CD14-positive monocyte (primary cell): ENCODE data around the gene DDIAS. TPM values are rescaled to one million over a fixed set of nuclear protein-coding genes. Genes with fewer than 3 reads are reported as not detected.

ENCODE experiments used
- DNase-seq, 3 donors: peaks; one replicate each; pipeline ENCODE4 v3.0.0-alpha.2; 2011 to 2022
- H2AFZ ChIP-seq: 2 replicates; pipeline ENCODE4 v1.6.0; 2012; ENCODE audit warnings: mild to moderate bottlenecking, low read depth, low read length, inconsistent platforms; ENCODE audit not compliant: insufficient read depth, poor library complexity, severe bottlenecking
- H3K27ac ChIP-seq, 2 donors: 1 replicate in 1 of 2; 2 replicates in 1 of 2; pipeline ENCODE4 v1.5.1; 2012 to 2013; ENCODE audit warnings: low read length in 2 of 2, control low read depth in 1 of 2, inconsistent platforms in 1 of 2, low read depth in 1 of 2, mild to moderate bottlenecking in 1 of 2
- H3K27me3 ChIP-seq, 2 donors: one replicate each; pipeline versions ENCODE4 v1.6.0 to v1.6.1; 2011 to 2013; ENCODE audit warnings: low read length in 2 of 2; ENCODE audit not compliant: control insufficient read depth in 2 of 2, insufficient read depth in 2 of 2
- H3K36me3 ChIP-seq, 2 donors: replicated peaks in 1 of 2; 1 replicate in 1 of 2; 2 replicates in 1 of 2; pipeline versions ENCODE4 v1.5.1 to v1.6.1; 2012 to 2013; ENCODE audit warnings: low read length in 2 of 2, control low read depth in 1 of 2, inconsistent platforms in 1 of 2, mild to moderate bottlenecking in 1 of 2; ENCODE audit not compliant: insufficient read depth in 2 of 2, control insufficient read depth in 1 of 2
- H3K4me1 ChIP-seq, 2 donors: 1 replicate in 1 of 2; 2 replicates in 1 of 2; pipeline versions ENCODE4 v1.5.1 to v1.6.1; 2012 to 2013; ENCODE audit warnings: low read length in 2 of 2, control low read depth in 1 of 2, inconsistent platforms in 1 of 2, mild to moderate bottlenecking in 1 of 2, moderate library complexity in 1 of 2; ENCODE audit not compliant: insufficient read depth in 2 of 2, control insufficient read depth in 1 of 2
- H3K4me2 ChIP-seq: replicated peaks from 2 replicates; pipeline ENCODE3; 2012; ENCODE audit warnings: low read length, moderate library complexity, mild to moderate bottlenecking; ENCODE audit not compliant: poor library complexity, severe bottlenecking; ENCODE audit errors: extremely low read depth
- H3K4me3 ChIP-seq, 3 experiments: fragments of 200-600 bp in 1 of 3; sonication (generic) in 1 of 3; replicated peaks in 1 of 3; 1 replicate in 2 of 3; 2 replicates in 1 of 3; pipeline ENCODE4 v1.5.1; 2011 to 2013; ENCODE audit warnings: low read length in 3 of 3, mild to moderate bottlenecking in 3 of 3, control low read depth in 2 of 3, low read depth in 2 of 3, inconsistent platforms in 1 of 3, moderate library complexity in 1 of 3
- H3K79me2 ChIP-seq: 2 replicates; pipeline ENCODE4 v1.6.0; 2012; ENCODE audit warnings: mild to moderate bottlenecking, control low read depth, inconsistent platforms, low read length, moderate library complexity; ENCODE audit not compliant: insufficient read depth
- H3K9ac ChIP-seq: 2 replicates; pipeline ENCODE4 v1.6.0; 2017; ENCODE audit warnings: low read length, mild to moderate bottlenecking; ENCODE audit not compliant: insufficient read depth, poor library complexity, severe bottlenecking
- H3K9me3 ChIP-seq, 2 donors: replicated peaks in 1 of 2; 1 replicate in 1 of 2; 2 replicates in 1 of 2; pipeline versions ENCODE4 v1.5.1 to v1.6.1; 2012 to 2013; ENCODE audit warnings: low read length in 2 of 2, control low read depth in 1 of 2; ENCODE audit not compliant: control insufficient read depth in 1 of 2, insufficient read depth in 1 of 2
- H4K20me1 ChIP-seq: 2 replicates; pipeline ENCODE4 v1.6.0; 2012; ENCODE audit warnings: mild to moderate bottlenecking, low read length, control low read depth, moderate library complexity; ENCODE audit not compliant: insufficient read depth
- H3K27ac Mint-ChIP-seq, 7 donors: one replicate each; pipeline ENCODE4 v1.8.0; 2020; ENCODE audit warnings: mild to moderate bottlenecking in 7 of 7, mixed read lengths in 7 of 7, moderate library complexity in 6 of 7, inconsistent platforms in 2 of 7
- H3K27me3 Mint-ChIP-seq, 3 donors: one replicate each; pipeline ENCODE4 v1.8.0; 2021 to 2022; ENCODE audit warnings: low read depth in 3 of 3, mild to moderate bottlenecking in 3 of 3, mixed read lengths in 3 of 3, moderate library complexity in 3 of 3, inconsistent platforms in 1 of 3
- H3K36me3 Mint-ChIP-seq, 2 donors: one replicate each; pipeline ENCODE4 v1.8.0; 2020; ENCODE audit warnings: mixed read lengths in 2 of 2, inconsistent platforms in 1 of 2, mild to moderate bottlenecking in 1 of 2
- H3K4me1 Mint-ChIP-seq: one replicate; pipeline ENCODE4 v1.8.0; 2020; ENCODE audit warnings: mild to moderate bottlenecking, mixed read lengths
- H3K4me3 Mint-ChIP-seq, 2 donors: one replicate each; pipeline ENCODE4 v1.8.0; 2020; ENCODE audit warnings: mild to moderate bottlenecking in 2 of 2, mixed read lengths in 2 of 2, moderate library complexity in 1 of 2
- H3K9me3 Mint-ChIP-seq, 7 donors: one replicate each; pipeline ENCODE4 v1.8.0; 2020 to 2022; ENCODE audit warnings: mixed read lengths in 7 of 7, mild to moderate bottlenecking in 6 of 7, moderate library complexity in 6 of 7, inconsistent platforms in 2 of 7
- CTCF ChIP-seq: fragments of 200-600 bp; IDR thresholded peaks from one replicate; pipeline ENCODE4 v1.8.0; 2022; ENCODE audit warnings: antibody characterized with exemption, mild to moderate bottlenecking
- WGBS: methylation state at CpG from one replicate; pipeline ENCODE4 v1.1.5; 2013; ENCODE audit warnings: missing lambda C conversion rate; ENCODE audit not compliant: insufficient coverage; 5-methylcytosine and 5-hydroxymethylcytosine counted together
- intact Hi-C, 2 donors: fragments of 100-400 bp; cut with micrococcal nuclease; formaldehyde crosslinking; loops; one replicate each; pipeline versions ENCODE4 v1.15.0 to v1.15.1; 2023
- polyA plus RNA-seq, 3 donors: library from polyadenylated mRNA; depleted of rRNA in 1 of 3; unstranded in 2 of 3; stranded (reverse) in 1 of 3; fragments of 300-500 nt in 2 of 3; fragments of >200 nt in 1 of 3; fragmentation: Illumina TruSeq in 2 of 3; gene quantifications; 1 replicate in 2 of 3; 2 replicates in 1 of 3; pipeline ENCODE4 v1.2.3, GENCODE V29; 2012 to 2021

DDIAS gene
- polyA plus RNA-seq, 3 donors: 6.0 to 14.1 (median 13.5) TPM

GRCh38 chr11:82980292-82980691, 78.8 kb downstream of the DDIAS start:
- Histone ChIP-seq H4K20me1 (no peaks in the 10 kb centered on the region), H2AFZ (no peak overlapping the region), H3K4me3 (no peak overlapping the region), H3K27me3 (no peaks in the 10 kb centered on the region), H3K79me2 (no peaks in the 10 kb centered on the region), H3K9ac (no peak overlapping the region), H3K9me3 (no peaks in the 10 kb centered on the region), H3K36me3 (no peaks in the 10 kb centered on the region), H3K4me2 (no peak overlapping the region), H3K27ac (no peak overlapping the region), H3K4me1 (no peaks in the 10 kb centered on the region)
- DNase-seq: no peak
- no peak overlapping the region for H3K27ac Mint-ChIP-seq
- TF ChIP-seq CTCF: no peak
- intact Hi-C loops: no loop called here
- no peaks in the 10 kb centered on the region for H3K27me3 Mint-ChIP-seq
- H3K9me3 Mint-ChIP-seq: no peaks in the 10 kb centered on the region
- H3K4me1 Mint-ChIP-seq: no peaks in the 10 kb centered on the region
- H3K36me3 Mint-ChIP-seq: no peaks in the 10 kb centered on the region
- H3K4me3 Mint-ChIP-seq: no peak overlapping the region

- Histone ChIP-seq H3K4me2 (no peak overlapping the region), H4K20me1 (no peaks in the 10 kb centered on the region), H3K36me3 (no peaks in the 10 kb centered on the region), H3K9me3 (no peaks in the 10 kb centered on the region), H2AFZ (no peak overlapping the region), H3K27ac (no peak overlapping the region), H3K4me3 (no peak overlapping the region), H3K27me3 (no peaks in the 10 kb centered on the region), H3K4me1 (no peaks in the 10 kb centered on the region), H3K79me2 (no peaks in the 10 kb centered on the region), H3K9ac (no peak overlapping the region)
- no peak for DNase-seq
- no peaks in the 10 kb centered on the region for H3K27me3 Mint-ChIP-seq
- H3K9me3 Mint-ChIP-seq: no peaks in the 10 kb centered on the region
- no CpG with 5 or more reads among the region's 4 CpGs for WGBS
- H3K36me3 Mint-ChIP-seq: no peaks in the 10 kb centered on the region
- no peaks in the 10 kb centered on the region for H3K4me1 Mint-ChIP-seq
- no peak overlapping the region for H3K4me3 Mint-ChIP-seq
- intact Hi-C loops: no loop called here
- no peak overlapping the region for H3K27ac Mint-ChIP-seq
- no peak for TF ChIP-seq CTCF
These were observed 79.4 kb downstream of the DDIAS start for GRCh38 chr11:82980947-82981346.
